K562 (cell line): ENCODE results near the gene SPOCK2. TPM values are rescaled to one million over a fixed set of nuclear protein-coding genes. Genes with fewer than 3 reads are reported as not detected.
A peak's percentile ranks its signal among the peaks of the same experiment; 100 is the strongest.

Experiments used
- ATAC-seq: fragments of 200-7000 bp; cut with Tn5 transposase; 3 replicates; pipeline ENCODE4 v1.9.1; 2020; ENCODE audit warnings: moderate library complexity
- BruUV-seq: library from RNA; stranded (reverse); fragments of 400-500 nt; replicated peaks from 2 replicates; lab custom pipeline; 2021; lab: Mats Ljungman, UMichigan
- CTCF ChIA-PET: fragments of 300-600 bp; formaldehyde crosslinking; extraction: SDS; loops from one replicate; lab custom pipeline; 2021; ENCODE audit warnings: low intra/inter-chr PET ratio; lab: Yijun Ruan, JAX
- POLR2A ChIA-PET: fragments of 300-600, 350-650 bp; sonication (Branson Sonifier 250); formaldehyde crosslinking; extraction: SDS; loops from one replicate; lab custom pipeline; 2021; ENCODE audit warnings: antibody characterized with exemption, inconsistent platforms; lab: Yijun Ruan, JAX
- DNase-seq, 4 experiments: peaks; one replicate each; pipeline versions ENCODE4 v3.0.0 to v3.0.0-alpha.2; 2011 to 2018; ENCODE audit warnings: low spot score in 3 of 4, mixed read lengths in 3 of 4; ENCODE audit errors: extremely low read depth in 1 of 4
- FAIRE-seq: peaks from 2 replicates; lab custom pipeline; 2011; peaks lifted over from hg19 to GRCh38; lab: Jason Lieb, UNC
- H2AFZ ChIP-seq: 2 replicates; pipeline ENCODE4 v1.6.0; 2011; ENCODE audit warnings: low read depth, low read length, control low read depth, inconsistent platforms
- H3K27ac ChIP-seq: fragments of 200-600 bp; 3 replicates; pipeline ENCODE4 v1.8.0; 2011; ENCODE audit warnings: low read depth, mild to moderate bottlenecking, control low read depth, inconsistent platforms, low read length, moderate library complexity, mixed read lengths; ENCODE audit errors: extremely low read depth
- H3K27me3 ChIP-seq, 2 experiments: fragments of 300-600 bp in 1 of 2; 2 replicates in 1 of 2; 3 replicates in 1 of 2; pipeline versions ENCODE4 v1.6.0 to v1.8.0; 2011; ENCODE audit warnings: inconsistent platforms in 2 of 2, low read length in 2 of 2, mild to moderate bottlenecking in 1 of 2, mixed read lengths in 1 of 2, moderate library complexity in 1 of 2; ENCODE audit not compliant: control insufficient read depth in 2 of 2, insufficient read depth in 2 of 2
- H3K36me3 ChIP-seq: fragments of 300-600 bp; 3 replicates; pipeline ENCODE4 v1.8.0; 2011; ENCODE audit warnings: mild to moderate bottlenecking, low read length, inconsistent platforms; ENCODE audit not compliant: control insufficient read depth, insufficient read depth
- H3K4me1 ChIP-seq, 2 experiments: fragments of 200-600 bp in 1 of 2; replicated peaks in 1 of 2; 2 replicates in 1 of 2; 3 replicates in 1 of 2; pipeline versions ENCODE4 v1.5.1 to v1.8.0; 2011; ENCODE audit warnings: inconsistent platforms in 2 of 2, low read length in 2 of 2, mild to moderate bottlenecking in 1 of 2, mixed read lengths in 1 of 2, moderate library complexity in 1 of 2; ENCODE audit not compliant: control insufficient read depth in 2 of 2, insufficient read depth in 2 of 2
- H3K4me2 ChIP-seq: 2 replicates; pipeline ENCODE4 v1.6.1; 2011; ENCODE audit warnings: low read length, control low read depth, inconsistent platforms, mixed read lengths; ENCODE audit not compliant: insufficient read depth
- H3K4me3 ChIP-seq: fragments of 200-600 bp; sonication (generic), shearing (Covaris generic); 2 replicates; pipeline ENCODE4 v1.5.1; 2016; ENCODE audit warnings: control low read depth, inconsistent platforms
- H3K79me2 ChIP-seq: fragments of 200-600 bp; 3 replicates; pipeline ENCODE4 v1.8.0; 2011; ENCODE audit warnings: low read length, inconsistent platforms; ENCODE audit not compliant: control insufficient read depth, insufficient read depth
- H3K9ac ChIP-seq, 2 experiments: 2 replicates each; pipeline versions ENCODE4 v1.6.0 to v1.6.1; 2011; ENCODE audit warnings: low read depth in 2 of 2, low read length in 2 of 2, control low read depth in 1 of 2, inconsistent platforms in 1 of 2, mild to moderate bottlenecking in 1 of 2, mixed read lengths in 1 of 2; ENCODE audit not compliant: insufficient read depth in 1 of 2
- H3K9me1 ChIP-seq: one replicate; pipeline ENCODE4 v1.6.0; 2011; ENCODE audit warnings: inconsistent platforms, mild to moderate bottlenecking, low read length, moderate library complexity; ENCODE audit not compliant: control insufficient read depth, insufficient read depth
- H3K9me3 ChIP-seq: replicated peaks from 2 replicates; pipeline ENCODE4 v1.5.1; 2011; ENCODE audit warnings: low read depth, low read length, inconsistent platforms; ENCODE audit not compliant: control insufficient read depth, insufficient read depth
- H4K20me1 ChIP-seq: replicated peaks from 2 replicates; pipeline ENCODE4 v1.6.1; 2011; ENCODE audit warnings: low read length, inconsistent platforms, mixed read lengths; ENCODE audit not compliant: control insufficient read depth, insufficient read depth
- CHD2 ChIP-seq: IDR thresholded peaks from 2 replicates; pipeline ENCODE4 v1.6.1; 2011; ENCODE audit warnings: low read depth, low read length
- CREB3L1 ChIP-seq: fragments of 450-650 bp; IDR thresholded peaks from 2 replicates; pipeline ENCODE4 v1.6.1; 2014; ENCODE audit warnings: low read depth, mild to moderate bottlenecking, moderate library complexity, borderline replicate concordance
- E2F8 ChIP-seq: fragments of 450-650 bp; IDR thresholded peaks from 2 replicates; pipeline ENCODE4 v1.7.1; 2018; ENCODE audit warnings: mild to moderate bottlenecking, low read depth; ENCODE audit not compliant: partially characterized antibody
- FOXK2 ChIP-seq, 2 experiments: fragments of 450-650 bp; IDR thresholded peaks in 1 of 2; conservative IDR thresholded peaks in 1 of 2; 2 replicates each; pipeline ENCODE4 v1.6.1; 2016; ENCODE audit warnings: low read depth in 2 of 2, mild to moderate bottlenecking in 1 of 2
- MYNN ChIP-seq, 2 experiments: sonication (generic); formaldehyde crosslinking in 1 of 2; IDR thresholded peaks; 2 replicates each; pipeline versions ENCODE4 v1.5.0 to v1.6.1; 2016 to 2020; ENCODE audit warnings: antibody characterized with exemption in 1 of 2, missing genetic modification reagents in 1 of 2
- NCOA1 ChIP-seq: fragments of 450-650 bp; IDR thresholded peaks from 2 replicates; pipeline ENCODE4 v1.6.1; 2016; ENCODE audit warnings: low read depth
- NCOA2 ChIP-seq, 2 experiments: fragments of 450-650 bp; IDR thresholded peaks; 2 replicates each; pipeline ENCODE4 v1.6.1; 2018; ENCODE audit warnings: mild to moderate bottlenecking in 2 of 2, moderate library complexity in 1 of 2; ENCODE audit not compliant: partially characterized antibody in 2 of 2
- RAD21 ChIP-seq, 2 experiments: fragments of 250-450 bp in 1 of 2; fragments of 450-650 bp in 1 of 2; sonication (Bioruptor Pico) in 1 of 2; formaldehyde crosslinking in 1 of 2; IDR thresholded peaks in 1 of 2; conservative IDR thresholded peaks in 1 of 2; 2 replicates each; pipeline versions ENCODE4 v1.4.0 to v1.8.0; 2020 to 2022; ENCODE audit warnings: mild to moderate bottlenecking in 2 of 2, moderate library complexity in 1 of 2
- RB1 ChIP-seq: fragments of 450-650 bp; IDR thresholded peaks from 2 replicates; pipeline ENCODE4 v1.6.1; 2017; ENCODE audit warnings: low read depth, mild to moderate bottlenecking
- SRSF3 ChIP-seq: fragments of 200-400 bp; formaldehyde crosslinking; IDR thresholded peaks from 2 replicates; pipeline ENCODE4 v1.6.1; 2016; ENCODE audit warnings: mild to moderate bottlenecking, low read length, moderate library complexity; ENCODE audit not compliant: insufficient read depth
- SRSF9 ChIP-seq: fragments of 200-400 bp; formaldehyde crosslinking; IDR thresholded peaks from 2 replicates; pipeline ENCODE4 v1.6.1; 2017; ENCODE audit warnings: low read depth, low read length, borderline replicate concordance
- TAF9B ChIP-seq: fragments of 450-650 bp; IDR thresholded peaks from 2 replicates; pipeline ENCODE4 v1.6.1; 2018; ENCODE audit warnings: mild to moderate bottlenecking; ENCODE audit not compliant: partially characterized antibody
- TSHZ1 ChIP-seq: fragments of 250-450 bp; sonication (Bioruptor Pico); IDR thresholded peaks from 2 replicates; pipeline ENCODE4 v1.4.0; 2020; ENCODE audit warnings: mild to moderate bottlenecking, moderate library complexity
- YBX1 ChIP-seq: fragments of 450-650 bp; IDR thresholded peaks from 2 replicates; pipeline ENCODE4 v1.7.1; 2016; ENCODE audit warnings: mild to moderate bottlenecking
- ZNF445 ChIP-seq: fragments of 250-450 bp; sonication (Bioruptor Pico); IDR thresholded peaks from 2 replicates; pipeline ENCODE4 v1.4.0; 2020; ENCODE audit warnings: low read depth, mild to moderate bottlenecking, moderate library complexity
- WGBS: fragments of 100-300 bp; shearing (Covaris generic); methylation state at CpG from one replicate; pipeline ENCODE4 v1.1.6; 2016; ENCODE audit warnings: low coverage, mixed read lengths; ENCODE audit not compliant: insufficient coverage; ENCODE audit errors: missing lambda C conversion rate; 5-methylcytosine and 5-hydroxymethylcytosine counted together
- in situ Hi-C: fragments of 300-500 bp; cut with MboI; formaldehyde crosslinking; loops from 4 replicates; pipeline ENCODE4 v1.15.0; 2018; ENCODE audit warnings: inconsistent platforms, mixed read lengths
- intact Hi-C: fragments of 100-400 bp; cut with micrococcal nuclease; formaldehyde crosslinking; loops from 2 replicates; pipeline ENCODE4 v1.14.2; 2022
- polyA plus RNA-seq, 8 experiments: library from polyadenylated mRNA; depleted of rRNA in 4 of 8; stranded (reverse) in 5 of 8; unstranded in 3 of 8; fragments of >200 nt; fragmentation: Nextera tagmentation in 2 of 8; fragmentation: Illumina TruSeq in 1 of 8; extraction: Ambion mirVana in 2 of 8; extraction: Trizol in 1 of 8; gene quantifications; 2 replicates each; pipeline versions ENCODE4 v1.2.1 to v1.2.3, GENCODE V29; 2011 to 2014; ENCODE audit warnings: inconsistent platforms in 1 of 8, missing spikeins in 1 of 8
- total RNA-seq, 7 experiments: library from RNA; depleted of rRNA in 6 of 7; stranded (reverse); fragments of >200 nt in 6 of 7; fragmentation: Illumina TruSeq in 2 of 7; extraction: Trizol in 2 of 7; gene quantifications; 2 replicates each; pipeline versions ENCODE4 v1.2.1 to v1.2.3, GENCODE V29; 2011 to 2021; ENCODE audit warnings: low replicate concordance in 1 of 7

The SPOCK2 gene
- total and polyA plus RNA-seq, 9 of the 15 experiments (the other 6 are each of a cell fraction or from before 2014, with no cell fraction given), result 0.04 to 0.86 (median 0.11) TPM; not detected in 2

- H2AFZ ChIP-seq, result no peak overlapping the region
- intact Hi-C loops, result no loop called here
- H3K27me3 ChIP-seq, result no peaks in the 10 kb centered on the region; a peak in 1 of 5 replicates
- H3K9me1 ChIP-seq, result no peaks in the 10 kb centered on the region
- peaks cover 0 to 6% of the 10 kb centered on the region in 2 experiments; a peak in 2 of 5 replicates for H3K4me1 ChIP-seq
- no peak for DNase-seq
- ChIA-PET POLR2A (no interaction called here), CTCF (no interaction called here)
- ATAC-seq, result peak; percentile 13; the same call in 1 of the 3 replicates
- H3K36me3 ChIP-seq, result no peaks in the 10 kb centered on the region
- no TSS peak for BruUV-seq
- in situ Hi-C loops, result no loop called here
- H3K79me2 ChIP-seq, result no peaks in the 10 kb centered on the region
- WGBS, result 37% methylated on average over 9 of the region's 9 CpGs
- FAIRE-seq, result no peak
- H3K27ac ChIP-seq, result no peak overlapping the region
- no peaks in the 10 kb centered on the region for H3K9me3 ChIP-seq
- H3K4me3 ChIP-seq, result no peak overlapping the region
- 0 out of 4 replicates have a peak overlapping the region, but pooled peaks of 1 of the 2 experiments have one; percentile 47 for H3K9ac ChIP-seq
- no peaks in the 10 kb centered on the region for H4K20me1 ChIP-seq
- H3K4me2 ChIP-seq, result no peak overlapping the region
- TF ChIP-seq E2F8, result no peak
- TF ChIP-seq FOXK2 (conservative IDR thresholded peaks at IDR 0.05 in 1 of 2, IDR thresholded peaks at IDR 0.05 in 1 of 2; ENCODE audit: low read depth in 2 of 2), result no peak
- no peak for TF ChIP-seq TAF9B
- no peak for TF ChIP-seq MYNN (IDR thresholded peaks at IDR 0.05)
- TF ChIP-seq MYNN (CRISPR knock-in tag; IDR thresholded peaks at IDR 0.05), result no peak
- TF ChIP-seq SRSF3, result no peak
- TF ChIP-seq RB1, result no peak
- TF ChIP-seq CHD2, result no peak
- no peak for TF ChIP-seq SRSF9
- no peak for TF ChIP-seq RAD21 (CRISPR knock-in tag; conservative IDR thresholded peaks at IDR 0.05 in 1 of 2, IDR thresholded peaks at IDR 0.05 in 1 of 2)
- no peak for TF ChIP-seq NCOA2 (IDR thresholded peaks at IDR 0.05; ENCODE audit: partially characterized antibody in 2 of 2)
- TF ChIP-seq NCOA1, result no peak
- TF ChIP-seq YBX1, result no peak
- TF ChIP-seq ZNF445 (CRISPR knock-in tag), result no peak
- TF ChIP-seq TSHZ1 (CRISPR knock-in tag), result no peak
- TF ChIP-seq CREB3L1, result no peak
These were observed 7.1 kb downstream of the SPOCK2 start for GRCh38 chr10:72081210-72081609.
